VCaP (cell line): ENCODE data around the gene STPG1.

Experiments
- H3K27ac ChIP-seq: fragments of 450-650 bp; 2 replicates; pipeline ENCODE4 v1.5.1; 2017
- CTCF ChIP-seq: fragments of 450-650 bp; conservative IDR thresholded peaks from 2 replicates; pipeline ENCODE4 v1.5.1; 2017; ENCODE audit warnings: mild to moderate bottlenecking, moderate library complexity

Gene STPG1

GRCh38 chr1:24364975-24365678 is 48.5 kb downstream of the STPG1 start:
- no peak for TF ChIP-seq CTCF
- H3K27ac ChIP-seq, result no peak overlapping the region

GRCh38 chr1:24364605-24364974 is 49.0 kb downstream of the STPG1 start:
- no peak for TF ChIP-seq CTCF
- no peak overlapping the region for H3K27ac ChIP-seq

- no peak overlapping the region for H3K27ac ChIP-seq
- TF ChIP-seq CTCF, result no peak
Observed at GRCh38 chr1:24363994-24364393, 49.6 kb downstream of the STPG1 start.

- H3K27ac ChIP-seq, result no peak overlapping the region
- no peak for TF ChIP-seq CTCF
Observed at GRCh38 chr1:24362982-24363614, 50.5 kb downstream of the STPG1 start.

- H3K27ac ChIP-seq, result no peak overlapping the region
- no peak for TF ChIP-seq CTCF
Observed at GRCh38 chr1:24362396-24362795, 51.2 kb downstream of the STPG1 start.

GRCh38 chr1:24361811-24362210 is 51.8 kb downstream of the STPG1 start:
- H3K27ac ChIP-seq, result no peak overlapping the region
- no peak for TF ChIP-seq CTCF

GRCh38 chr1:24360681-24361080 is 52.9 kb downstream of the STPG1 start:
- no peak overlapping the region for H3K27ac ChIP-seq
- no peak for TF ChIP-seq CTCF
